ENCODE results near the gene CDC20B.

GRCh38 chr5:55222092-55222984, 49.4 kb upstream of the CDC20B start:
- TF ChIP-seq GATA3 (IDR thresholded peaks at IDR 0.05; ENCODE audit: low read depth, low read length) (no peak), GATA2 (IDR thresholded peaks at IDR 0.05; ENCODE audit: low read depth, low read length) (no peak)
